SK-N-SH treated with all-trans-retinoic acid at 6 μM for 48 hours (cell line): ENCODE measurements around the gene CFAP20DC.

Experiments used
- PATZ1 ChIP-seq: fragments of 250-450 bp; sonication (Bioruptor Pico); IDR thresholded peaks from 2 replicates; pipeline ENCODE4 v1.8.0; 2020; ENCODE audit warnings: mild to moderate bottlenecking, moderate library complexity, borderline replicate concordance
- TOX ChIP-seq: fragments of 250-450 bp; sonication (Bioruptor Pico); IDR thresholded peaks from 2 replicates; pipeline ENCODE4 v1.8.0; 2021; ENCODE audit warnings: mild to moderate bottlenecking, moderate library complexity, borderline replicate concordance

DNA sequence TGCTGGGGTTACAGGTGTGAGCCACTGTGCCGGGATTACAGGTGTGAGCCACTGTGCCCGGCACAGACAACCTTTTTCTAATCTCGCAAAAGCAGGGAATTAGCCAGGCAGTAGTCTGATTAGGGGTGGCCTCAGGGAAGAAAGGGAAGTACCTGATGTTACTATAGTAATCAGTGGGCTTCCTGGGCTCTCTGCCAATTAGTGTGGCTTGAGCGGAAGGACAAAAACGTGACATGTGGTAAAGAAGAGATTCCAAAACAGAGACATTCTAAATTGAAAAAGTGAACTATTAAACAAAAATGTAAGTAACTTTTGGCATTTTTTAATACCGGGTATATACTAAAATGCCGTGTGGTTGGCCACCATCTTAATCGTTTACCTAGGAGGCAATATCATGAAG is 48.1 kb downstream of the CFAP20DC start:
- TF ChIP-seq TOX (CRISPR knock-in tag), result no peak
- TF ChIP-seq PATZ1 (CRISPR knock-in tag), result no peak
